Measurements from ENCODE around the gene CASP10.
"Not testable (repeated sequence)": the region's sequence is repeated elsewhere in the genome, so short reads cannot be mapped to it uniquely, and the experiment has no call there.

CASP10 gene

DNA sequence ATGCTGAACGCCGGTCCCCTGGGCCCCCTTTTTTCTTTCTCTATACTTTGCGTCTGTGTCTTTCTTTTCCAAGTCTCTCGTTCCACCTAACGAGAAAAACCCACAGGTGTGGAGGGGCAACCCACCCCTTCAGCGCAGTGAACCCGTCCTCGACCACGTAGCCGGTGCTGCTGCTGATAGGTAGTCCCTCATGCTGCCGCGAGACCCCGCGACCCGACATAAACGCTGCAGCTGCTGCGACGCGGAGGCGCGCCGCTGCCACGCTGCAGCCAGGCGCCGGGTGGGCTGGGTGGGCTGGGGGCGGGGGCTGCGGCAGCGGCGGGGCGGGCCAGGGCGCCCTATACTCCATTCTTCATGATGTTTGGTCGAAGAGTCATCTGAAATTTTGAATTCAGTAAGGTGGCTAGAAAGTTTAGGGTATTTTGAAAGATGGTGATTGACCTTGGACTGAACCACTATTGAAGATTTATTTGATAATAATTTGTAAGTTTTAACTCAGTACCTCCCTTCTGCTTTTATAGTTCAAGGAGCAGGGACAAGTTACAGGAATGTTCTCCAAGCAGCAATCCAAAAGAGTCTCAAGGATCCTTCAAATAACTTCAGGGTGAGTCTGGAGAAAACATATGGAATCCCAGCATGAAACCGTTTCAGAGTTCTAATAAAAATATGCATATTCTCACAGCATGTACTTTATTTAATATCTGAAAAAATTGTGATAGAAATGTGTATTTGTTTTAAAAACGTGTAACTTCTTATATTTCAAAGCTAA, 42.9 kb upstream of the CASP10 start:
- H3K27ac Mint-ChIP-seq: peak overlapping the region in 1 of 3 experiments; percentile 56
- peaks cover 5% of the 10 kb centered on the region for H3K4me1 Mint-ChIP-seq
- H3K27me3 Mint-ChIP-seq (ENCODE audit: low read depth): no peaks in the 10 kb centered on the region
- H3K36me3 Mint-ChIP-seq (ENCODE audit: low read depth): peaks cover 17% of the 10 kb centered on the region
- H3K9me3 Mint-ChIP-seq: no peaks in the 10 kb centered on the region
- TF ChIP-seq, protein P1, sequence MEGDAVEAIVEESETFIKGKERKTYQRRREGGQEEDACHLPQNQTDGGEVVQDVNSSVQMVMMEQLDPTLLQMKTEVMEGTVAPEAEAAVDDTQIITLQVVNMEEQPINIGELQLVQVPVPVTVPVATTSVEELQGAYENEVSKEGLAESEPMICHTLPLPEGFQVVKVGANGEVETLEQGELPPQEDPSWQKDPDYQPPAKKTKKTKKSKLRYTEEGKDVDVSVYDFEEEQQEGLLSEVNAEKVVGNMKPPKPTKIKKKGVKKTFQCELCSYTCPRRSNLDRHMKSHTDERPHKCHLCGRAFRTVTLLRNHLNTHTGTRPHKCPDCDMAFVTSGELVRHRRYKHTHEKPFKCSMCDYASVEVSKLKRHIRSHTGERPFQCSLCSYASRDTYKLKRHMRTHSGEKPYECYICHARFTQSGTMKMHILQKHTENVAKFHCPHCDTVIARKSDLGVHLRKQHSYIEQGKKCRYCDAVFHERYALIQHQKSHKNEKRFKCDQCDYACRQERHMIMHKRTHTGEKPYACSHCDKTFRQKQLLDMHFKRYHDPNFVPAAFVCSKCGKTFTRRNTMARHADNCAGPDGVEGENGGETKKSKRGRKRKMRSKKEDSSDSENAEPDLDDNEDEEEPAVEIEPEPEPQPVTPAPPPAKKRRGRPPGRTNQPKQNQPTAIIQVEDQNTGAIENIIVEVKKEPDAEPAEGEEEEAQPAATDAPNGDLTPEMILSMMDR (IDR thresholded peaks at IDR 0.05; ENCODE audit: unreplicated experiment in 3 of 3): no peak
- no peak overlapping the region for H3K4me3 Mint-ChIP-seq

DNA sequence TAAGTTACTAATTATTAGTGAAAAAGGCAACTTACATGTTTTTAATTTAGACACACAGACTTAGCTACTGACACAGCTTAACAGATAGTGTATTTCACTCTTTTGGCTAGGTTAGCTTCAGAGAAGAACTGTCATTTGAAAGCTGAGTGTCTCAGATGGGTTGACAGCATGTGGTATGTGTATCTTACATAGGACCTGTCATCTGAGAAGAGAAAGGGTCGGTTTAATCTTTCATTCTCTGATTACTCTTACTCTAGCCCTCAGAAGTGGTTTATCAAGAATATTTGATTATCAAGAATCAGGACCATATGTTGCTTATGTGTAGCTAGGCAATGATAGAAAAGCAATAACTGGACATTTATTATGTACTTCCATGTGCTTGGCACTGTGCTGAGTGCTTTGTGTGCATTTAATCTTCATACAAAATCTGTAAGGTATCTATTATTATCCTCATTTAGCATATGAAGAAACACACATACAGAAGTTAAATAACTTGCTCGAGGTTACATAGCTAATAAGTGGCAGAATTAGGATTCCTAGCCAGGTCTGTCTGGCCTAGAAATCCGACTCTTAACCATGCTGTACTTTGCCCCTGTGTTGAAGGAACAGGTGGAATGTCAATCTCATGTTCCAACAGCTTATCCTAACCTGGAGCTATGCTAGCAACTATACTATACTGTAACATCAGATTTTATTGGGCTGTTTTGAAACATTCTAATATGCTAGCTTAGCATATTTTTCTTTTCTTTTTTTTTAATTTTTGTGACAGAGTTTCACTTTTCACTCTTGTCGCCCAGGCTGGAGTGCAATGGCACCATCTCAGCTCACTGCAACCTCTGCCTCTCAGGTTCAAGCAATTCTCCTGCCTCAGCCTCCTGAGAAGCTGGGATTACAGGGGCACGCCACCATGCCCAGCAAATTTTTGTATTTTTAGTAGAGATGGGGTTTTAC, 38.6 kb upstream of the CASP10 start:
- Mint-ChIP-seq H3K27ac (no peak overlapping the region), H3K4me3 (no peak overlapping the region), H3K27me3 (ENCODE audit: low read depth) (no peaks in the 10 kb centered on the region), H3K4me1 (peaks cover 3% of the 10 kb centered on the region), H3K9me3 (no peaks in the 10 kb centered on the region), H3K36me3 (ENCODE audit: low read depth) (peaks cover 3% of the 10 kb centered on the region)
- TF ChIP-seq, protein P1 (IDR thresholded peaks at IDR 0.05; ENCODE audit: unreplicated experiment in 3 of 3): no peak

- Mint-ChIP-seq H3K36me3 (ENCODE audit: low read depth) (peaks cover 3% of the 10 kb centered on the region), H3K27ac (peak overlapping the region in 2 of 3 experiments; percentile 0 to 89)
- TF ChIP-seq, protein P1 (IDR thresholded peaks at IDR 0.05; ENCODE audit: unreplicated experiment in 3 of 3): no peak
Measured at GRCh38 chr2:201148434-201148990, 34.4 kb upstream of the CASP10 start.

GRCh38 chr2:201149064-201149820, 33.7 kb upstream of the CASP10 start:
- no peaks in the 10 kb centered on the region for H3K9me3 Mint-ChIP-seq
- peaks cover 3% of the 10 kb centered on the region for H3K36me3 Mint-ChIP-seq (ENCODE audit: low read depth)
- H3K27ac Mint-ChIP-seq: peak overlapping the region in 2 of 3 experiments; percentile 0 to 89
- TF ChIP-seq, protein P1 (IDR thresholded peaks at IDR 0.05; ENCODE audit: unreplicated experiment in 3 of 3): no peak
- H3K27me3 Mint-ChIP-seq (ENCODE audit: low read depth): no peaks in the 10 kb centered on the region
- peaks cover 7% of the 10 kb centered on the region for H3K4me1 Mint-ChIP-seq
- no peak overlapping the region for H3K4me3 Mint-ChIP-seq

More at GRCh38 chr2:201148434-201148990, 34.4 kb upstream of the CASP10 start:
- Mint-ChIP-seq H3K4me3 (no peak overlapping the region), H3K27me3 (ENCODE audit: low read depth) (no peaks in the 10 kb centered on the region), H3K9me3 (no peaks in the 10 kb centered on the region), H3K4me1 (peaks cover 7% of the 10 kb centered on the region)

GRCh38 chr2:201149821-201150165, 33.1 kb upstream of the CASP10 start:
- H3K27me3 Mint-ChIP-seq (ENCODE audit: low read depth); H3K4me3 Mint-ChIP-seq; H3K9me3 Mint-ChIP-seq; H3K4me1 Mint-ChIP-seq; H3K36me3 Mint-ChIP-seq (ENCODE audit: low read depth): not testable (repeated sequence)
- H3K27ac Mint-ChIP-seq: peak overlapping the region in 1 of 3 experiments; percentile 12

Measured in nephron (organoid).